ENCODE data around the gene FNDC1. TPM values are rescaled to one million over a fixed set of nuclear protein-coding genes. Genes with fewer than 3 reads are reported as not detected.

FNDC1 gene
- total and polyA plus RNA-seq, 10 of the 15 experiments (the other 5 are each of a cell fraction or from before 2014, with no cell fraction given), result not detected

GRCh38 chr6:159149641-159150040 is 19.6 kb upstream of the FNDC1 start (continued):
- TF ChIP-seq ZBTB40 (IDR thresholded peaks at IDR 0.05; ENCODE audit: borderline replicate concordance), result no peak
- TF ChIP-seq MLLT1 (IDR thresholded peaks at IDR 0.05), result no peak
- TF ChIP-seq ZNF207 (IDR thresholded peaks at IDR 0.05; ENCODE audit: borderline replicate concordance), result no peak
- TF ChIP-seq SP1 (IDR thresholded peaks at IDR 0.05; ENCODE audit: low read depth, low read length), result no peak
- TF ChIP-seq USF1 (IDR thresholded peaks at IDR 0.05; ENCODE audit: borderline replicate concordance, extremely low read length, insufficient read depth, low read depth, low read length), result no peak
- TF ChIP-seq NKRF (conservative IDR thresholded peaks at IDR 0.05), result no peak
- TF ChIP-seq RAD51 (IDR thresholded peaks at IDR 0.05), result no peak
- TF ChIP-seq SPI1 (IDR thresholded peaks at IDR 0.05; ENCODE audit: borderline replicate concordance, insufficient read depth, low read depth, low read length), result no peak
- no peak for TF ChIP-seq TAF1 (IDR thresholded peaks at IDR 0.05; ENCODE audit: borderline replicate concordance, low read depth, low read length)
- TF ChIP-seq PBX3 (IDR thresholded peaks at IDR 0.05; ENCODE audit: insufficient replicate concordance, low read depth, low read length), result no peak
- no peak for TF ChIP-seq BHLHE40 (IDR thresholded peaks at IDR 0.05; ENCODE audit: borderline replicate concordance in 1 of 2, low read depth in 2 of 2, low read length in 1 of 2)
